Measurements from ENCODE around the gene GFAP. TPM values are rescaled to one million over a fixed set of nuclear protein-coding genes. Genes with fewer than 3 reads are reported as not detected.

GFAP gene
- total and polyA plus RNA-seq, 7 donors = 1.3 to 2.4 TPM; not detected in 5

GRCh38 chr17:44925731-44926697 lies 10.7 kb upstream of the GFAP start:
- intact Hi-C loops (cut with DNase I) = no loop called here
- 95 to 97% methylated on average over 18 of the region's 18 CpGs for WGBS, 2 donors
- Histone ChIP-seq H3K4me1 (no peaks in the 10 kb centered on the region), H3K4me3 (no peak overlapping the region), H3K36me3 (no peaks in the 10 kb centered on the region), H3K27me3 (no peaks in the 10 kb centered on the region), H3K27ac (no peak overlapping the region), H3K9me3 (no peaks in the 10 kb centered on the region)
- TF ChIP-seq CTCF (IDR thresholded peaks at IDR 0.05) (no peak), EP300 (IDR thresholded peaks at IDR 0.05) (no peak), POLR2AphosphoS5 (IDR thresholded peaks at IDR 0.05) (no peak), POLR2A (IDR thresholded peaks at IDR 0.05) (no peak)
- DNase-seq = peak; percentile 61

- H3K9me3 ChIP-seq = no peaks in the 10 kb centered on the region
- DNase-seq = peak; percentile 27
- TF ChIP-seq POLR2A (IDR thresholded peaks at IDR 0.05) (no peak), EP300 (IDR thresholded peaks at IDR 0.05) (no peak), CTCF (IDR thresholded peaks at IDR 0.05) (no peak), POLR2AphosphoS5 (IDR thresholded peaks at IDR 0.05) (no peak)
- peaks cover 0 to 3% (median 0%) of the 10 kb centered on the region in 4 donors for H3K4me1 ChIP-seq
- intact Hi-C loops (cut with DNase I) = loop anchor here (5.0 kb wide), 2 partner anchors 208 to 842 kb away; partner anchors contain the start of gene PLCD3
- H3K27ac ChIP-seq = no peak overlapping the region
- H3K27me3 ChIP-seq = no peaks in the 10 kb centered on the region
- no peak overlapping the region for H3K4me3 ChIP-seq
- 64 to 85% methylated on average over 9 of the region's 9 CpGs for WGBS, 2 donors
- no peaks in the 10 kb centered on the region for H3K36me3 ChIP-seq
These were observed 8.8 kb upstream of the GFAP start for GRCh38 chr17:44924107-44924544.

- Histone ChIP-seq H3K9me3 (no peaks in the 10 kb centered on the region), H3K4me1 (peaks cover 0 to 3% (median 2%) of the 10 kb centered on the region in 4 donors), H3K27me3 (no peaks in the 10 kb centered on the region), H3K4me3 (no peak overlapping the region), H3K27ac (no peak overlapping the region), H3K36me3 (no peaks in the 10 kb centered on the region)
- TF ChIP-seq CTCF (IDR thresholded peaks at IDR 0.05) = no peak
- TF ChIP-seq POLR2A (IDR thresholded peaks at IDR 0.05) = no peak
- no peak for TF ChIP-seq EP300 (IDR thresholded peaks at IDR 0.05)
- no peak for TF ChIP-seq POLR2AphosphoS5 (IDR thresholded peaks at IDR 0.05)
- DNase-seq = peak; percentile 39
- intact Hi-C loops (cut with DNase I) = loop anchor here (5.0 kb wide), 2 partner anchors 209 to 841 kb away; partner anchors contain the start of gene PLCD3
- WGBS, 2 donors = 79 to 80% methylated on average over 19 of the region's 19 CpGs
These were observed 7.6 kb upstream of the GFAP start for GRCh38 chr17:44922746-44923470.

GRCh38 chr17:44922136-44922535 lies 6.8 kb upstream of the GFAP start:
- WGBS, 2 donors = 90 to 91% methylated on average over 6 of the region's 6 CpGs

More at GRCh38 chr17:44922136-44922535, 6.8 kb upstream of the GFAP start:
- Histone ChIP-seq H3K4me3 (no peak overlapping the region), H3K4me1 (peaks cover 0 to 11% (median 8%) of the 10 kb centered on the region in 4 donors), H3K27ac (no peak overlapping the region), H3K27me3 (no peaks in the 10 kb centered on the region), H3K36me3 (no peaks in the 10 kb centered on the region), H3K9me3 (no peaks in the 10 kb centered on the region)
- peak; percentile 45 for DNase-seq
- TF ChIP-seq CTCF (IDR thresholded peaks at IDR 0.05) (no peak), POLR2A (IDR thresholded peaks at IDR 0.05) (no peak), EP300 (IDR thresholded peaks at IDR 0.05) (no peak), POLR2AphosphoS5 (IDR thresholded peaks at IDR 0.05) (no peak)
- intact Hi-C loops (cut with DNase I) = loop anchor here (5.0 kb wide), 2 partner anchors 210 to 840 kb away; partner anchors contain the start of gene PLCD3
